Stimulated activated CD8-positive, alpha-beta memory T cell treated with anti-CD3 and anti-CD28 coated beads, Interleukin-7, amount 100 ng/mL, for 4 hours (primary cell): Measurements from ENCODE around the gene PRKRIP1.
"Not testable (repeated sequence)": the region's sequence is repeated elsewhere in the genome, so short reads cannot be mapped to it uniquely, and the experiment has no call there.

Experiments used
- DNase-seq, 2 donors: peaks; one replicate each; pipeline ENCODE4 v3.0.0-alpha.2; 2020; ENCODE audit warnings: low read depth in 2 of 2

Gene PRKRIP1

DNA sequence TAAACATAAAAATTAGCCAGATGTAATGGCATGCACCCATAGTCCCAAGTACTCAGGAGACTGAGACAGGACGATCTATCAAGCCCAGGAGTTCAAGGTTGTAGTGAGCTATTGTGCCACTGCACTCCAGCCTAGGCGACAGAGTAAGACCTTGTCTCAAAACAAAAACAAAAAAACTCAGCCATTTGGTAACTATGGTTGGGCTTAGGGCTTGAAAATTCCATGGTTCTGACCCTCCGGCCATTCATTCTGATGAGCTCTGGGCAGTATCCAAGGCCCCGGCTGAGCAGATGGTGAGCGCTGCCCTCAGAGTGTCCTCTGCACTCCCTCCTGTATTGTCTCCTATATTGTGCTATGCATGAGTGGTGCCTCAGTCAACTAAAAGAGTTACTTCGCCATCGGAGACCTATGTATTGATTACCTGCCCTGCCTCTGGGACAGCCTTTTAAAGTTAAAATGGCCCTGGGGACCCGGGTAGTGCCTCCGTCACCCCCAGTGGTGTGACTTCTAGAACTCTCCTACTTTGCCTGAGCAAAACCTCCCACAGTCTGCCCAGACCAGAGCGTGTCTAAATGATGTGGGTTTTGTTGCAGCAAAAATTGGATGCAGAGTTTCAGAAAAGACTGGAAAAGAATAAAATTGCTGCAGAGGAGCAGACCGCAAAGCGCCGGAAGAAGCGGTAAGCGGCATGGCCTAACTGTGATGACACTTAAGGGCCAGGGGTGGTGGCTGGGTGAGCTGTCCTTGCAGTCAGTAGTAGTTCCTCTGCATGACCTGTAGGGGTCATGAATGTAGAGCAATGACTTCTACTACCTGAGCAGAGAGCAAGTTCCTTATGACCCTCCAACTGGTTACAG, 8.1 kb downstream of the PRKRIP1 start:
- no peak for DNase-seq

DNA sequence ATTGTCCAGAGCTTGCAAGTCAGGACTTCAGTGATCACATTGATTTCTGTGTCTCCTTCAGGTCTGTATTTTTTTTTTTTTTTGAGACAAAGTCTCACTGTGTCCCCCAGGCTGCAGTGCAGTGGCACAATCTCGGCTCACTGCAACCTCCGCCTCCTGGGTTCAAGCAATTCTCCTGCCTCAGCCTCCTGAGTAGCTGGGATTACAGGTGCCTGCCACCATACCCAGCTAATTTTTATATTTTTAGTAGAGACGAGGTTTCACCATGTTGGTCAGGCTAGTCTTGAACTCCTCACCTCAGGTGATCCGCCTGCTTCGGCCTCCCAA, 8.7 kb downstream of the PRKRIP1 start:
- DNase-seq: not testable (repeated sequence)

DNA sequence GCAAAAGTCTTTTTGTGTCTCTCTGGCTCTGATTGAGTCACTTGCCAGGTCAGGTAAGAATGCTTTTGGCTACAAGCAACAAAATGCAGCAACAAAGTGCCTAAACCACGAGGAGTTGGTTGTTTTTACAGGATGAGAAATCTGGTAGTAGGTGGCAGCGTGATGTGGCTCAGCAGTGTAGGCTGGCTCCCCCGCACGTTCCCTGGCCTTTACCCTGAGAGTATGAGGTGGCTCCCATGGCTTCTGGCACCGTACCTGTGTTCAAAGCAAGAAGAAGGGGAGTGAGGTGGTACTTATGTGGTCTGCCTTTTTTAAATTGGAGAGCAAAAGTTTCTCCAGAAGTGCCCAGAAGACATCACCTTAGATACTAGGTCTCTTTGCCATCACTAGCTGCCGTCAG, 11.7 kb downstream of the PRKRIP1 start:
- DNase-seq: no peak

DNA sequence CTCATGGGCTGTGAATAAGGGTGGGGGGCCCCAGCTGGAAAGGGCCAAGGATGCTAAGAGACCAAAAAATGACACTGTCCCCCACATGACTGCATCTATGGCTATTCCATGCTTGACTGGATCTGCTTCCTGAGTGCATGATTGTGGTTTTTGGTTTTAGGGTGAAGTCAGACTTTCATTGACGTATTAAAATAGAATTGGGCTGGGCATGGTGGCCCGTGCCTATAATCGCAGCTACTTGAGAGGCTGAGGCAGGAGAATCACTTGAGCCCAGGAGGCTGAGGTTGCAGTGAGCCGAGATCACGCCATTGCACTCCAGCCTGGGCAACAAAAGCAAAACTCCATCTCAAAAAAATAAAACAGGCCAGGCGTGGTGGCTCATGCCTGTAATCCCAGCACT, 12.4 kb downstream of the PRKRIP1 start:
- not testable (repeated sequence) for DNase-seq

DNA sequence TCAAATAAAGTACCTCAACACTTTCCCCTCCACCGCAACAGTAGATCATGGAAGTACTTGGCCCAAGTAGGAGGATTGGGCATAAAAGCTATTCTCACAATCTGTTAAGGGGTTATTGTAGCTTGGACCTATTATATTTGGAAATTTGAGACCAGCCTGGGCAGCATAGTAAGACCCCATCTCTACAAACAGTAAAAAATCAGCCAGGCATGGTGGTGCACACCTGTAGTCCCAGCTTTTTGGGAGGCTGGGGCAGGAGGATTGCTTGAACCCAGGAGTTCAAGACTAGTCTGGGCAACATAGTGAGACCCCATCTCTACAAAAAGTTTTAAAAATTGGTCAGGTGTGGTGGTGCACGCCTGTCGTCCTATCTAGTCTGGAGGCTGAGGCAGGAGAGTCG, 13.2 kb downstream of the PRKRIP1 start:
- no peak for DNase-seq

DNA sequence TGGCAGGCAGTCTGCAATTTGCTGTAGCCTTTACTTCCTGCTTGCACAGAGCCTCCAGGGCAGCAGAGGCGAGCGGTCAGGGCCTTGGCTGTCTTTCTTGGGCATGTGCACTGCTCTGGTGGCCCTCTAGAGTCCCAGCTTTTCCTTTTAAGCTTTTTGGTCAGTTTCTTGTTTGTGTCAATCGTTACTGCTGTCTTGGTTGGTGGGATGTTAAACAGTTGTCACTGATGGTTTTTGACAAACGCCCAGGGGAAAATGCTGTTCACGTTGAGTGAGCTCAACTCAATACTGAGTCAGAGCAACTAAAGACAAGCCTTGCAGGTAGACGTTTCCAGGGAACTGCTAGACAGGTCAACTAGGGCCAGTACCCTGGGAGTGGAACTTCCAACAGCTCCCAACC, 14.0 kb downstream of the PRKRIP1 start:
- no peak for DNase-seq

DNA sequence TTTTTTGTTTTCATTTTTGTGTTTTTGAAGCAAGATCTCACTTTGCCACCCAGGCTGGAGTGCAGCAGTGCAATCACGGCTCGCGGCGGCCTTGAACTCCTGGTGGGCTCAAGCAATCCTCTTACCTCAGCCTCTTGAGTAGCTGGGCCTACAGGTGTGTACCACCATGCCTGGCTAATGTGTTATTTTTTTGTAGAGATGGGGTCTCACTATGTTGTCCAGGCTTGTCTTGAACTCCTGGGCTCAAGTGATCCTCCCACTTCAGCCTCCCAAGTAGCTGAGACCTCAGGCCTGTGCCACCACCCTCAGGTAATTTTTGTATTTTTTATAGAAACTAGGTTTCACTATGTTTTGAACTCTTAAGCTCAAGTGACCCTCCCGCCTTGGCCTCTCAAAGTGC, 14.8 kb downstream of the PRKRIP1 start:
- DNase-seq: no peak

DNA sequence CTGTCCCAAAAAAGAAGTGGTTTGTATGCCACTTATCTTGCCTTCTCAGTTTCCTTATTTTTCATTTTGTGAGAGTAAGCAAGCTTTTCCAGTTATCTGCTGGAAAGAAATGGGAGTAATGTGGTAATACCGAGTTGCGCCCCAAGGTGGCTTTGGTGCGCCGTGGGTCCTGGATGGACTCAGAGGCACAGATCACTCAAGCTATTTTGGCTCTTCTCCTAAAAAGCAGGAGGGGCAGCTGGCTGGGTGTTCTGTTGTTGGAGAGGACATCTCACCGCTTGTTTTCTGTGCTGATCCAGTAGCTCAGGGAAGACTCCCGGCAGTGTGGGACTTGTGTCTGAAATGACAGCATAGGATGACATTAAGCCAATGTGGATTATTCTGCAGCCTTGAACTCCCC, 16.4 kb downstream of the PRKRIP1 start:
- no peak for DNase-seq

DNA sequence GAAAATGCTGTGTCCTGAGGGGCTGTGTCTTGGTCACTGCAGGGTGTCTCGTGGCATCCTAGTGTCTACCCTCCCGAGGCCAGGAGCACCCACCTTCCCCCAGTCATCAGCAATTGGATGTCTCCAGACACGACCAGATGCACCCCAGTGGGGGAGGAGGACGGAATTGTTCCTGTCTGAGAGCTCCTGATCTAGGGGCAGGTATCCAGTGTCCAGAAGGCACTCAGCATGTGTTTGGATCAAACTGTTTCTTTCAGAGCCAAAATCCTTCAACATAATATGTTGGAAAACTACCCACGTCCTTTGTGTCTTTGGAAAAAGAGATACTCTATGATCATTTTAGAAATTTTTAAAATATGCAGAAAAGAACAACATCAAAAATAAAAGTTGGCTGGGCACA, 16.9 kb downstream of the PRKRIP1 start:
- DNase-seq: no peak

DNA sequence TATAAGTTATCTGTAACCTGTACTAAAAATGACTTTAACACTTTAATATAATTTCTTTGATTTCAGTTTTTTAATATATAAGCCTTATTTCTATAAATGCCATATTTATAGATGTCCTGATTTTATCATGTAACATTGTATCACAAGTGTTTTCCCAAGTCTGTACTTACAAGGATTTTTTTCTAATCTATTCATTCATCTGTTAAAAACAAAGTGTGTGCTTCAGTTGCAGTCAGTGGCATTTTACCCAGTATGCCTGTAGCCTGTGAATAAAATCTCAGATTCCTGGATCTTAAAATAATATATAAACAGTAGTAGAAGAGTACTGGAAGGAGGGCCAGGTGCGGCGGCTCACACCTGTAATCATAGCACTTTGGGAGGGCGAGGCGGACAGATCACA, 17.4 kb downstream of the PRKRIP1 start:
- no peak for DNase-seq

DNA sequence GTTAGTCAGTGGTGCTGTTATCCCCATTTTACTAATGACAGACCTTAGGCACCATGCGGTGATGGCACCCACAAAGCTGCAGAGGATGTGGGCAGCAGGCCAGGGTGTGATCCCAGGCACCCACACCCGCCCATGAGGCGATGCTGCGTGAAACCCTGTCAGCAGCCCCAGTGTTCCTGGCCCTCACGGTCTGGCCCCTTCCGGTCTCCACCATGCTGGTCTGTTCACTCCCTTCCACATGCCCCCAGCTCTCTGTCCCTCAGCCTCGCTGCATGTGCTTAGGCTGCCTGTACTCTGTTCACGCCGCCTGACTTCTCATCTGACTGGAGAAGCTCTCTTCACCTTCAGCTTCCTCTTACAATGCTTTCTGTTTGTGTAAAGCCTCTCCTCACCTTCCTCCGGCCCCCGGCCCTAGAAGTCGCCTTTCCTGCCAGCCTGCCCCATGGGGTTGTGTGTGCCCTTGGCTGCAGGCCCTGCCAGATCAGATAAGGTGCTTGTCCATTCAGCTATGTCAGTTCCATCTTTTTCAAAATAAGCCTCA, 19.6 kb downstream of the PRKRIP1 start:
- peak; percentile 43 to 58 for DNase-seq

DNA sequence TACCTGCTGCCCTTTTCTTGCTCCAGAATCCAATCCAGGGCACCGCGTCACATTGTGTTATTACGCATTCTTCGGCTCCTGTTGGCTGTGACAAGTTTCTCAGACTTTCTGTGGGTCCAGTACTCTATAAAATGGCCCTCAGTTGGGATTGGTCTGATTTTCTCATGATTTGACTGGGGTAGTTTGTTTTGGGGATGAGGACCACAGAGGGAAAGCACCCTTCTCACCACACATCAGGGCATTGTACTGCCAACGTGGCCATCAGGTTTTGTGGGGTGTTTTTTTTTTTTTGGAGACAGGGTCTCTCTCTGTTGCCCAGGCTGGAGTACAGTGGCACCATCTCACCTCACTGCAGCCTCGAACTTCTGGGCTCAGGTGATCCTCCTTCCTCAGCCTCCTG, 20.2 kb downstream of the PRKRIP1 start:
- DNase-seq: no peak

DNA sequence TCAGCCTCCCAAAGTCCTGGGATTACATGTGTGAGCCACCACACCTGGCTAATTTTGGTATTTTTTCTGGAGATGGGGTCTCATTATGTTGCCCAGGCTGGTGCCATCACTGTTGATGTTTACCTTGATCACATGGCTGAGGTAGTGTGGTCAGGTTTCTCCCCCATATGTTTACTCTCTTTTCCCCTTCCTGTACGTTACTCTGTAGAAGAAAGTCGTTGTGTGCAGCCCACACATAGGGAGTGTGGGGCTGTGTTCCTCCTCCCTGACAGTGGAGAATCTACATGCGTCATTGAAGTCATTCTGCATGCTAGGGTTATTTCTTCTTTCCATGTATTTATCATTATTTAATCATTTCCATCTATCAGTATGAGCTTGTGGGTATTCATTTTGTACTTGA, 20.9 kb downstream of the PRKRIP1 start:
- DNase-seq: no peak

DNA sequence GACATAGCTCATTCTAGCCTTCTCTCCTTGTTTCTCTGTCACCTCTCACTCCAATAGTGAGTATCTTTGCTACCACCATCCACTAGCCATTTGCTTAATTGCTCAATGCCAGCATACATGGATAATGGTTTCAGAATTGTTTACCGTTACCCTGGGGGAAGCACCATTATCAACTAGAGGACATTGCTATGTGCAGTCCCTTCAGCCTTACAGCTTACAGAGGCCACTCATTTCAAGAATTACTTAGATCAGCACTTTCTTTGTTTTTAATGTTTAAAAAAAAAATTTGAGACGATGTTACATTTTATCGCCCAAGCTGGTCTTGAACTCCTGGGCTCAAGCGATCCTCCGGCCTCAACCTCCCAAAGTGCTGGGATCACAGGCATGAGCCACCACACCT, 22.4 kb downstream of the PRKRIP1 start:
- no peak for DNase-seq

DNA sequence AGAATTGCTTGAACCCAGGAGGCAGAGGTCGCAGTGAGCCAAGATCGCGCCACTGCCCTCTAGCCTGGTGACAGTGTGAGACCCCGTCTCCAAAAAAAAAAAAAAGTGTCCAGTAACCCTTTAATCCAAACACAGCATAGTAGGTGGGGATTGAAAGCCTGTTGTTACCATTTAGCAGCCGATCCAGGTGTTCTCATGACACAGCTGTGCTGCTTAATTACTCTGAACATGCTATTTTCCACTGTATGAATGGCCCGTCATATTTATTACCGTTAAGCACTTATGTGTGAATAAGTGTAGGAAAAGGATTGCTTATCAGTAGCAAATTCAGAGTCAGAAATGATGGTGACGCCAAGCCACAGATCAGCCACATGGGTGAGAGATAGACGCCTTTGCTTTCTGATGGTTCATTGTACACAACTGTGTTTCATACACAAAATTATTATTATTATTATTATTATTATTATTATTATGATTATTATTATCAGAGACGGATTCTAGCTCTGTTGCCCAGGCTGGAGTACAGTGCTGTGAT, 25.6 kb downstream of the PRKRIP1 start:
- DNase-seq: no peak

DNA sequence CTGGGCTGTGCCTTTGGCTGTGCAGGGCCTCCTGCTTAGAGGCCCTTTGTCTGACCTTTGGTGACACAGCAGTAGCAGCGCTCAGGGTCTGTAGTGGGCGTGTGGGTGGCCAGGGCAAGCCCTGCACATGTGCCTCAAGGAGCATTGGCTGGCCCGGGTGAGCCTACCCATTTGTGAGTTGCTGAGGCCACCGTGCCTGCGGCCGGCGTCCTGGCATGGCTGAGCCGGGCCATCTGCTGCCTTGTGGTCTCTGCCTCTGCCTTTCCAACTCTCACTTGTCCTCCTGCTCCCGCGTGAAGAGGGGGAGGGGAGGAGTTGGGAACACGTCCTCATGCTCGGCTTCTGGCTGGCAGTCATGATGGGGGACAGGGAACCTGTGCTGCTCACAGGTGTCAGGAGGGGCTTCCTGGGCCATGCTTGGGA, 28.0 kb downstream of the PRKRIP1 start:
- DNase-seq: no peak

DNA sequence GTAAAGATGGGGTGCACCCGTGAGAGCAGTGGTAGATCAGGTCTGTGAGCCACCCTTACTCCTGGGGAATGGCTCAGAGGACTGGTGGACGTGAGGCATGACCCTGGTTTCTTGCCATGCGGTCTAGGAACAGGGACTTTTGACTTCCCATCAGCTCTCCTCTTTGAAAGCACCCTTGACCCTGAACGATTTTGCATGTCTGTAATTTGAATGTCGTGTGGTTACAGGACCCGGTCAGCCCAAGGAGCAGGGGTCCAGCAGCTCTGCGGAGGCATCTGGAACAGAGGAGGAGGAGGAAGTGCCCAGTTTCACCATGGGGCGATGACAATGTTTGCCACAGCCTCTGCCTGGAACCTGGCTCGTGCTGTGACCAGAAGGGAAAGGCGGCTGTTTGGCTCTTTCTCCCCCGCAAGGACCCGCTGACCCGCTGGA, 28.6 kb downstream of the PRKRIP1 start:
- DNase-seq: no peak

DNA sequence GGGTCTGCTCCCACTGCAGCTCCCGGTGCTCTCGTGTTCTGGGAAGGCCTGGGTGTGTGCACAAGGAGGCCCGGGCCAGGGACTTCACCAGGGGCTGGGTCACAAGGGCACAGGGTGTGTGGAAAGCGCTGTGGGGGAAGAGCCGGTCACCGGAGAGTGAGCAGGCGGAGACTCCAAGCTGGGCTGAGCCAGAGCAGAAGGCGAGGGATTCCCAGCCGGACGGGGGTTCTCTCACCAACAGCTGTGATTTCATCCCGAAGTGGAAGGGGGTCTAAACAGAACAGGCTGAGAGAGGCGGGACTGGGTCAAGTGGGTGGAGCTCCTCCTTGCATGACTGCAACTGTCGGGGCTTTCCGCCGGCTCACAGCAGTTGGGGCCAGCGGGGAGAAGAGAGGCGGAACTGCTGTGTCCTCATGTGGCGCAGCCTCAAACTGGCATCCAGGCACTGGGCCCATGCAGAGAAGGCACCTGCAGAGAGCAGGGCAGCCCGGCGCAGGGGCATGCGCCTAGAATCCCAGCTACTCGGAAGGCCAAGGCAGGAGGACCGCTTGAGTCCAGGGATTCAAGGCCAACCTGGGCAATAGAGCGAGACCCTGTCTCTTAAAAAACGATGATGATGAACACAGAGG, 29.6 kb downstream of the PRKRIP1 start:
- peak; percentile 78 to 82 for DNase-seq

DNA sequence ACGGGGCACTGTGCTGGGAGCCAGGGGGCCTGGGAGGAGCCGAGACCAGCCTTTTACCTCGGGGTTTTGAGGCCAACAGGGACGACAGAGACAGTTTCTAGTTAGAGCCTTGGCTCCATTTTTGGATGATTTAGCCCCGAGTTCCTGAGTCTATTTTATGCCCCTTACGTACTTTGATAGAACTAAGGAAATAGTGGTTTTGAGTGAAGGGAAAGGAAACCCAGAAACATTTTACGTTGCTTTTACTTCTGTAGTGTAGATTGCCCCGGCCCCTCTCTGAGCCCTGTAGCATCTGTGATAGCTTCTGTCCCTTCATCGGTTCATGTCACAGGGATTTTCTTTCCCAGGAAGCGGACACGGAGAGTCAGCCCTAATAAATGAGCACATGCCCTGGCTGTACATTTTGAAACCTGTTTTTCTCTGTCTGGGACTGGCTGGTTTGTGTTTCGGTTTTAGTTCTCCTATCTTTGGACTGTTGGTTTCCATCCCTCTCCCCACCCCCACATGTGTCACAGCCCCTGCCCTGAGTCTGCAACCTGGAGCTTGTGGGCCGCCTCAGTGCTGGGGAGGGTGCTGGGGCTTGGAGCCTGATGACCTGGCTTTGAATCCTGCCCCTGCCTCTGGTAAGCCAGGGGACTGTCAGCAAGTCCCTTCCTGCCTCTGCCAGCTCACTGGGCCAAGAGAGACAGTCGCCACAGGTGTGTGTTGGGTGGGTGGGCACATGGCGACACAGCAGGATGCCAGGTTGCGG, 30.3 kb downstream of the PRKRIP1 start:
- peak; percentile 72 to 77 for DNase-seq

DNA sequence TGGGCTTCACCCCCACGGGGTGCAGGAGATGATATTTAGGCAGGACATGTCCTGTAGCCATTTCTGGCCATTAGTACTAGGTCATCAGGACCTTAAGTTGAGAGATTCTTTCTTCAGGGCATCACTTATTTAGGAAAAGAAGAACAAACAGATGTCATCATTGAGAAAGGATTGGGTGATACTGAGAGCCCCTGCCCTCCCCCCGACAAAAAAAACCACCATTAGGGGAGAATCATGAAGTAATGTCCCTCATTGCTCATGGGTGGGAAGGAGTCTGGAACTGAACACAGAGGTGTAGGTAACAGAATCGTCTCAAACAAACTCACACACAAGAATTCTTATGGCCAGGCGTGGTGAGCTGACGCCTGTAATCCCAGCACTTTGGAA, 30.8 kb downstream of the PRKRIP1 start:
- no peak for DNase-seq

DNA sequence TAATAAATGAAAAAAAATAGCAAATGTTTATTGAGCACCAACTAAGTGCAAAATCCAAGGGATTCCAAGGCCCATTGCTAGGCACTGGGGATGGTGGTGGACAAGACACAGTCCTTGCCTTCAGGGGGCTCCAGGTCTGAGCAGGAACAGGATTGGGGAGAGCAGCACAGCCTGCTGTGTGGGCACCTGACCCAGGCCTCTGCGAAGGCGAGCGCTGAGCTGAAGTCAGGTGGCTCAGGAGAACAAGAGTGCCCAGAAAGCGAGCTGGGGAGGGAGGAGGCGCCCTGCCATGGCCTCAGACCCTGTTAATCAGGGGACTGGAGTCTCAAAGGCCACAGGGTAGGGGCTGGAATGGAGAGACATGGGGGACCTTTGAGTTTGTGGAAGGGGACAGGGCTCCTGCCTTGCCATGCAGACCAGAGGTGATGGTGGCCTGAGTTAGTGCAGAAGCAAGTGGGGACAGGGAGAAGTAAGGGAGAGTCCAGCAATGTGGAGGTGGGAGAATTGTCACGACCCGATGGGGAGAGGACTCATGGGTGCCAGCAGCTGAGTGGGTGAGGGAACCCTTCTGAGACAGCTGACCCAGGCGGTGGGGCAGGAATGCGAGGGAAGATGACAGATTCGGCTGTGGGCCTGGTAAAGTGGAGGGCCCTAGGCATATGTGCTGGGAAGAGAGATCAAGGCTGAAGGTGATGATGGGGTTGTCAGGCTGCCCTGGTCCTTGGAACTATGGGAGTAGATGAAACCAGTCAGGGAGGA, 33.2 kb downstream of the PRKRIP1 start:
- DNase-seq: no peak
